NCI-H1694 (cell line): Measurements from ENCODE around the gene ACTN2.
"Not testable (repeated sequence)": the region's sequence is repeated elsewhere in the genome, so short reads cannot be mapped to it uniquely, and the experiment has no call there.

ENCODE experiments used
- DNase-seq: peaks from one replicate; lab custom pipeline; 2025; lab: John Stamatoyannopoulos, UW

ACTN2 gene

GRCh38 chr1:236685917-236686814 is at the start of gene ACTN2:
TSS of gene ACTN2 (plus strand) at chr1:236686499. CDS start at chr1:236686674, 175 bp downstream.
- no peak for DNase-seq

GRCh38 chr1:236638945-236639344 is 47.4 kb upstream of the ACTN2 start:
- no peak for DNase-seq

- DNase-seq: peak; percentile 11
Observed at GRCh38 chr1:236639686-236640085, 46.6 kb upstream of the ACTN2 start.

- DNase-seq: no peak
Observed at GRCh38 chr1:236642763-236643162, 43.5 kb upstream of the ACTN2 start.

- no peak for DNase-seq
Observed at GRCh38 chr1:236645016-236645680, 41.2 kb upstream of the ACTN2 start.

- DNase-seq: no peak
Observed at GRCh38 chr1:236654511-236654910, 31.8 kb upstream of the ACTN2 start.

- peak; percentile 62 for DNase-seq
Observed at GRCh38 chr1:236654957-236655356, 31.3 kb upstream of the ACTN2 start.

GRCh38 chr1:236657398-236657797 is 28.9 kb upstream of the ACTN2 start:
- no peak for DNase-seq

- no peak for DNase-seq
Observed at GRCh38 chr1:236659792-236660587, 26.3 kb upstream of the ACTN2 start.

- DNase-seq: no peak
Observed at GRCh38 chr1:236663934-236664333, 22.4 kb upstream of the ACTN2 start.

- DNase-seq: not testable (repeated sequence)
Observed at GRCh38 chr1:236668909-236669308, 17.4 kb upstream of the ACTN2 start.

- no peak for DNase-seq
Observed at GRCh38 chr1:236670060-236670459, 16.2 kb upstream of the ACTN2 start.

- DNase-seq: no peak
Observed at GRCh38 chr1:236673289-236673919, 12.9 kb upstream of the ACTN2 start.

GRCh38 chr1:236677641-236678235 is 8.6 kb upstream of the ACTN2 start:
- DNase-seq: no peak

- no peak for DNase-seq
Observed at GRCh38 chr1:236681219-236681618, 5.1 kb upstream of the ACTN2 start.

- DNase-seq: no peak
Observed at GRCh38 chr1:236685205-236685916, 938 bp upstream of the ACTN2 start.

- no peak for DNase-seq
Observed at GRCh38 chr1:236686815-236687160, 489 bp downstream of the ACTN2 start.

GRCh38 chr1:236687273-236687672 is 974 bp downstream of the ACTN2 start:
- no peak for DNase-seq

GRCh38 chr1:236688705-236689104 is 2.4 kb downstream of the ACTN2 start:
- DNase-seq: no peak

- DNase-seq: no peak
Observed at GRCh38 chr1:236689713-236690569, 3.6 kb downstream of the ACTN2 start.
